CD1c-positive myeloid dendritic cell (primary cell): ENCODE measurements around the gene ADAMTS15.
A peak's percentile ranks its signal among the peaks of the same experiment; 100 is the strongest.

ENCODE experiments used
- DNase-seq: peaks from one replicate; pipeline ENCODE4 v3.0.0-alpha.2; 2016; ENCODE audit errors: extremely low spot score

Gene ADAMTS15

GRCh38 chr11:130416906-130417305, 31.5 kb upstream of the ADAMTS15 start:
- no peak for DNase-seq

- no peak for DNase-seq
These were observed 30.2 kb upstream of the ADAMTS15 start for GRCh38 chr11:130418210-130418609.

- DNase-seq: no peak
These were observed 29.7 kb upstream of the ADAMTS15 start for GRCh38 chr11:130418756-130419155.

GRCh38 chr11:130420478-130421198, 27.8 kb upstream of the ADAMTS15 start:
- peak; percentile 16 for DNase-seq

GRCh38 chr11:130421199-130421585, 27.3 kb upstream of the ADAMTS15 start:
- DNase-seq: no peak

- DNase-seq: no peak
These were observed 26.7 kb upstream of the ADAMTS15 start for GRCh38 chr11:130421697-130422096.

- DNase-seq: no peak
These were observed 26.0 kb upstream of the ADAMTS15 start for GRCh38 chr11:130422251-130422995.

GRCh38 chr11:130423541-130424142, 24.8 kb upstream of the ADAMTS15 start:
- no peak for DNase-seq

- no peak for DNase-seq
These were observed 23.8 kb upstream of the ADAMTS15 start for GRCh38 chr11:130424613-130425140.

- DNase-seq: no peak
These were observed 23.3 kb upstream of the ADAMTS15 start for GRCh38 chr11:130425156-130425555.

- DNase-seq: no peak
These were observed 22.1 kb upstream of the ADAMTS15 start for GRCh38 chr11:130426223-130426836.

GRCh38 chr11:130426837-130427341, 21.6 kb upstream of the ADAMTS15 start:
- DNase-seq: no peak

GRCh38 chr11:130427581-130428315, 20.7 kb upstream of the ADAMTS15 start:
- no peak for DNase-seq

GRCh38 chr11:130428316-130429119, 19.9 kb upstream of the ADAMTS15 start, which contains the start of gene ADAMTS8:
Gene ADAMTS8, minus strand, starts transcription at chr11:130428609. Its CDS starts 323 bp downstream, at chr11:130428286.
- peak; percentile 13 for DNase-seq

GRCh38 chr11:130429120-130429681, 19.2 kb upstream of the ADAMTS15 start:
- DNase-seq: no peak

- no peak for DNase-seq
These were observed 18.5 kb upstream of the ADAMTS15 start for GRCh38 chr11:130429983-130430382.

- peak; percentile 72 for DNase-seq
These were observed 17.1 kb upstream of the ADAMTS15 start for GRCh38 chr11:130431331-130431773.

- no peak for DNase-seq
These were observed 16.6 kb upstream of the ADAMTS15 start for GRCh38 chr11:130431801-130432200.

GRCh38 chr11:130433357-130433756, 15.1 kb upstream of the ADAMTS15 start:
- DNase-seq: no peak
